Measurements from ENCODE around the gene RPL29.
"Not testable (repeated sequence)": the region's sequence is repeated elsewhere in the genome, so short reads cannot be mapped to it uniquely, and the experiment has no call there.

The RPL29 gene

GRCh38 chr3:52004906-52005395 lies 9.3 kb upstream of the RPL29 start:
- no peak for DNase-seq

- DNase-seq = no peak
Observed at GRCh38 chr3:52004163-52004787, 8.6 kb upstream of the RPL29 start.

GRCh38 chr3:52002748-52003147 lies 7.1 kb upstream of the RPL29 start:
- DNase-seq = no peak

- DNase-seq = peak; percentile 81
Observed at GRCh38 chr3:52001443-52001974, 5.8 kb upstream of the RPL29 start.

GRCh38 chr3:51999846-52000245 lies 4.2 kb upstream of the RPL29 start:
- DNase-seq = no peak

GRCh38 chr3:51998774-51999173 lies 3.1 kb upstream of the RPL29 start:
- DNase-seq = no peak

- no peak for DNase-seq
Observed at GRCh38 chr3:51997935-51998596, 2.4 kb upstream of the RPL29 start.

GRCh38 chr3:51997172-51997571 lies 1.5 kb upstream of the RPL29 start:
- DNase-seq = no peak

- DNase-seq = no peak
Observed at GRCh38 chr3:51994530-51994929, 1.2 kb downstream of the RPL29 start.

GRCh38 chr3:51993657-51994056 lies 2.0 kb downstream of the RPL29 start:
- DNase-seq = not testable (repeated sequence)

GRCh38 chr3:51992017-51992682 lies 3.5 kb downstream of the RPL29 start:
- DNase-seq = no peak

GRCh38 chr3:51990501-51990971 lies 5.2 kb downstream of the RPL29 start:
- DNase-seq = not testable (repeated sequence)

GRCh38 chr3:51988286-51989146 lies 7.2 kb downstream of the RPL29 start:
- DNase-seq = no peak

GRCh38 chr3:51987568-51987967 lies 8.1 kb downstream of the RPL29 start:
- DNase-seq = no peak

GRCh38 chr3:51986010-51986947 lies 9.4 kb downstream of the RPL29 start:
- DNase-seq = no peak

GRCh38 chr3:51985063-51985462 lies 10.6 kb downstream of the RPL29 start:
- no peak for DNase-seq

- no peak for DNase-seq
Observed at GRCh38 chr3:51984269-51984647, 11.4 kb downstream of the RPL29 start.

GRCh38 chr3:51983578-51984268 lies 12.0 kb downstream of the RPL29 start:
- no peak for DNase-seq

GRCh38 chr3:51982838-51983577 lies 12.7 kb downstream of the RPL29 start, which contains the start of gene ACY1:
Gene ACY1, plus strand, starts transcription at chr3:51983535. Its CDS starts 530 bp downstream, at chr3:51984065.
- DNase-seq = peak; percentile 82

GRCh38 chr3:51982352-51982837 lies 13.3 kb downstream of the RPL29 start:
- DNase-seq = peak; percentile 49
